HFFc6 (cell line): ENCODE results near the gene TXLNG. TPM values are rescaled to one million over a fixed set of nuclear protein-coding genes. Genes with fewer than 3 reads are reported as not detected.

Experiments used
- DNase-seq: peaks from one replicate; pipeline ENCODE4 v3.0.0-alpha.2; 2018
- H3K27ac Mint-ChIP-seq: 2 replicates; pipeline ENCODE4 v1.8.0; 2020; ENCODE audit warnings: mild to moderate bottlenecking, mixed read lengths
- H3K27me3 Mint-ChIP-seq: 2 replicates; pipeline ENCODE4 v1.8.0; 2021; ENCODE audit warnings: mild to moderate bottlenecking, moderate library complexity, mixed read lengths; ENCODE audit not compliant: insufficient read depth
- H3K36me3 Mint-ChIP-seq: 2 replicates; pipeline ENCODE4 v1.8.0; 2021; ENCODE audit warnings: low read depth, mixed read lengths
- H3K4me1 Mint-ChIP-seq: 2 replicates; pipeline ENCODE4 v1.8.0; 2020; ENCODE audit warnings: low read depth, mixed read lengths
- H3K4me3 Mint-ChIP-seq: 2 replicates; pipeline ENCODE4 v1.8.0; 2020; ENCODE audit warnings: mild to moderate bottlenecking, moderate library complexity, mixed read lengths
- H3K9me3 Mint-ChIP-seq: 2 replicates; pipeline ENCODE4 v1.8.0; 2020; ENCODE audit warnings: mild to moderate bottlenecking, mixed read lengths
- CTCF ChIP-seq: fragments of 200-600 bp; sonication (generic); IDR thresholded peaks from 2 replicates; pipeline ENCODE4 v1.5.0; 2021; ENCODE audit warnings: antibody characterized with exemption, mild to moderate bottlenecking
- total RNA-seq, 6 experiments: library from RNA; stranded (reverse); fragmentation: NEBNext Ultra II Directional; extraction: Animal tissue kit (Norgen Biotek cat#: 25700); gene quantifications; 2 replicates in 1 of 6; 3 replicates in 5 of 6; pipeline ENCODE4 v1.2.3, GENCODE V29; 2021

TXLNG gene
- total RNA-seq, 6 experiments from 2014 or later = 6.8 to 7.8 (median 7.1) TPM

GRCh38 chrX:16869393-16870094, 83.3 kb downstream of the TXLNG start:
- TF ChIP-seq CTCF = no peak
- Mint-ChIP-seq H3K4me1 (peaks cover 34% of the 10 kb centered on the region), H3K9me3 (no peaks in the 10 kb centered on the region), H3K36me3 (peaks cover 8% of the 10 kb centered on the region; the same call in 1 of the 2 replicates), H3K27me3 (no peaks in the 10 kb centered on the region; the same call in 1 of the 2 replicates), H3K27ac (peak overlapping the region; percentile 97), H3K4me3 (peak overlapping the region; percentile 96)
- DNase-seq = no peak

- no peak for TF ChIP-seq CTCF
- peak; percentile 85 for DNase-seq
- H3K9me3 Mint-ChIP-seq = no peaks in the 10 kb centered on the region
- H3K4me1 Mint-ChIP-seq = peaks cover 34% of the 10 kb centered on the region
- peaks cover 8% of the 10 kb centered on the region; the same call in 1 of the 2 replicates for H3K36me3 Mint-ChIP-seq
- peak within 1 kb of the TSS; percentile 96 for H3K4me3 Mint-ChIP-seq
- H3K27me3 Mint-ChIP-seq = no peaks in the 10 kb centered on the region; the same call in 1 of the 2 replicates
- peak within 1 kb of the TSS; percentile 97 for H3K27ac Mint-ChIP-seq
These were observed 84.0 kb downstream of the TXLNG start, which contains the start of gene RBBP7 for GRCh38 chrX:16870095-16870861. Gene RBBP7, minus strand, starts transcription at chrX:16870362. Its CDS starts 309 bp downstream, at chrX:16870053.

- H3K9me3 Mint-ChIP-seq = no peaks in the 10 kb centered on the region
- peak overlapping the region; percentile 77 for H3K27ac Mint-ChIP-seq
- H3K27me3 Mint-ChIP-seq = no peaks in the 10 kb centered on the region; the same call in 1 of the 2 replicates
- DNase-seq = no peak
- peak overlapping the region; percentile 76 for H3K4me3 Mint-ChIP-seq
- TF ChIP-seq CTCF = no peak
- H3K36me3 Mint-ChIP-seq = peaks cover 8% of the 10 kb centered on the region; the same call in 1 of the 2 replicates
- H3K4me1 Mint-ChIP-seq = peaks cover 34% of the 10 kb centered on the region
These were observed 84.9 kb downstream of the TXLNG start for GRCh38 chrX:16870862-16871815.

GRCh38 chrX:16873106-16873505, 86.8 kb downstream of the TXLNG start:
- Mint-ChIP-seq H3K9me3 (no peaks in the 10 kb centered on the region), H3K4me3 (no peak overlapping the region), H3K27me3 (no peaks in the 10 kb centered on the region; the same call in 1 of the 2 replicates), H3K27ac (no peak overlapping the region), H3K36me3 (peaks cover 8% of the 10 kb centered on the region; the same call in 1 of the 2 replicates), H3K4me1 (peaks cover 20% of the 10 kb centered on the region)
- no peak for DNase-seq
- TF ChIP-seq CTCF = no peak
